PC-3 (cell line): ENCODE data around the gene SERPING1. TPM values are rescaled to one million over a fixed set of nuclear protein-coding genes. Genes with fewer than 3 reads are reported as not detected.

Experiments
- ATAC-seq: fragments of 200-7000 bp; cut with Tn5 transposase; 2 replicates; pipeline ENCODE4 v1.9.1; 2020; ENCODE audit warnings: mild to moderate bottlenecking, moderate library complexity
- BruUV-seq: library from RNA; stranded (reverse); fragments of 400-500 nt; replicated peaks from 2 replicates; lab custom pipeline; 2021; lab: Mats Ljungman, UMichigan
- CTCF ChIA-PET: fragments of 300-600 bp; sonication (Branson Sonifier 250); formaldehyde crosslinking; loops from one replicate; lab custom pipeline; 2022; ENCODE audit warnings: antibody characterized with exemption; lab: Charles Lee
- POLR2A ChIA-PET: fragments of 300-600 bp; sonication (Branson Sonifier 250); formaldehyde crosslinking; loops from one replicate; lab custom pipeline; 2022; ENCODE audit warnings: antibody characterized with exemption; ENCODE audit not compliant: unreplicated experiment; lab: Charles Lee
- DNase-seq: peaks from one replicate; pipeline ENCODE4 v3.0.0-alpha.2; 2015
- H2AFZ ChIP-seq: fragments of 300-600 bp; sonication (generic); 2 replicates; pipeline ENCODE4 v1.6.0; 2016; ENCODE audit warnings: antibody characterized with exemption, low read length
- H3F3A ChIP-seq: fragments of 300-600 bp; sonication (generic); one replicate; pipeline ENCODE4 v1.6.0; 2017; ENCODE audit warnings: antibody characterized with exemption, low read length, control low read depth, mild to moderate bottlenecking; ENCODE audit not compliant: unreplicated experiment
- H3K27ac ChIP-seq: fragments of 300-600 bp; sonication (generic); 2 replicates; pipeline ENCODE4 v1.5.1; 2016; ENCODE audit warnings: mild to moderate bottlenecking, low read length
- H3K27me3 ChIP-seq: fragments of 300-600 bp; sonication (generic); 2 replicates; pipeline ENCODE4 v1.6.1; 2016; ENCODE audit warnings: low read length, mixed read lengths
- H3K36me3 ChIP-seq: fragments of 300-600 bp; sonication (generic); 2 replicates; pipeline ENCODE4 v1.6.1; 2016; ENCODE audit warnings: low read depth, mixed run types, low read length, mixed read lengths
- H3K4me1 ChIP-seq: fragments of 300-600 bp; sonication (generic); 2 replicates; pipeline ENCODE4 v1.5.1; 2016; ENCODE audit warnings: low read length; ENCODE audit not compliant: insufficient read depth
- H3K4me2 ChIP-seq: fragments of 300-600 bp; sonication (generic); 2 replicates; pipeline ENCODE4 v1.6.0; 2016; ENCODE audit warnings: low read length
- H3K4me3 ChIP-seq: fragments of 300-600 bp; sonication (generic); 2 replicates; pipeline ENCODE4 v1.5.1; 2016; ENCODE audit warnings: mild to moderate bottlenecking, low read length, mixed read lengths
- H3K79me2 ChIP-seq: fragments of 300-600 bp; sonication (generic); 2 replicates; pipeline ENCODE4 v1.6.1; 2017; ENCODE audit warnings: low read length, mixed read lengths
- H3K9ac ChIP-seq: fragments of 300-600 bp; sonication (generic); 2 replicates; pipeline ENCODE4 v1.6.0; 2016; ENCODE audit warnings: mild to moderate bottlenecking, low read length
- H3K9me2 ChIP-seq: fragments of 300-600 bp; sonication (generic); replicated peaks from 2 replicates; pipeline ENCODE4 v1.6.1; 2016; ENCODE audit warnings: mixed run types, low read length, mixed read lengths
- H3K9me3 ChIP-seq: fragments of 300-600 bp; sonication (generic); 2 replicates; pipeline ENCODE4 v1.6.1; 2016; ENCODE audit warnings: low read length, mixed read lengths
- H4K20me1 ChIP-seq: fragments of 300-600 bp; sonication (generic); 2 replicates; pipeline ENCODE4 v1.6.1; 2016; ENCODE audit warnings: low read length, mixed read lengths
- CTCF ChIP-seq: fragments of 300-600 bp; sonication (generic); conservative IDR thresholded peaks from 2 replicates; pipeline ENCODE4 v1.5.1; 2017; ENCODE audit warnings: antibody characterized with exemption, low read depth, mild to moderate bottlenecking, low read length
- EZH2 ChIP-seq: fragments of 300-600 bp; sonication (generic); IDR thresholded peaks from one replicate; pipeline ENCODE4 v1.6.1; 2017; ENCODE audit warnings: antibody characterized with exemption, mild to moderate bottlenecking, low read length; ENCODE audit not compliant: unreplicated experiment
- EZH2phosphoT487 ChIP-seq: fragments of 300-600 bp; sonication (generic); IDR thresholded peaks from 2 replicates; pipeline ENCODE4 v1.6.1; 2018; ENCODE audit warnings: mild to moderate bottlenecking, antibody characterized with exemption, low read length, borderline replicate concordance
- intact Hi-C: fragments of 100-400 bp; cut with micrococcal nuclease; formaldehyde crosslinking; loops from 2 replicates; pipeline ENCODE4 v1.9.0; 2023
- total RNA-seq: library from RNA; depleted of rRNA; stranded (reverse); fragments of >200 nt; gene quantifications from 2 replicates; pipeline ENCODE4 v1.2.3, GENCODE V29; 2014

SERPING1 gene
- total RNA-seq, 1 experiment from 2014 or later: not detected

- BruUV-seq: no TSS peak
Observed at GRCh38 chr11:57647372-57647771, 49.9 kb downstream of the SERPING1 start.

GRCh38 chr11:57647960-57648800 is 50.7 kb downstream of the SERPING1 start:
- Histone ChIP-seq H3F3A (no peaks in the 10 kb centered on the region), H2AFZ (no peak overlapping the region), H3K36me3 (no peaks in the 10 kb centered on the region), H3K9me2 (no peaks in the 10 kb centered on the region), H3K9ac (no peak overlapping the region), H3K4me2 (peak overlapping the region; percentile 76), H3K4me3 (no peak overlapping the region), H3K79me2 (no peaks in the 10 kb centered on the region), H3K4me1 (peaks cover 17% of the 10 kb centered on the region), H4K20me1 (no peaks in the 10 kb centered on the region), H3K27ac (no peak overlapping the region), H3K27me3 (peaks cover 29% of the 10 kb centered on the region), H3K9me3 (no peaks in the 10 kb centered on the region)
- DNase-seq (no peak), ATAC-seq (peak; percentile 27)
- POLR2A ChIA-PET: interaction anchor here (0.5 kb wide), 1 partner anchor 153 kb away, joined by 4 read pairs; no protein-coding TSS in a partner anchor
- BruUV-seq: no TSS peak
- CTCF ChIA-PET: interaction anchor here (0.8 to 1.2 kb wide), 2 partner anchors 155 to 171 kb away, joined by 3 to 4 read pairs; no protein-coding TSS in a partner anchor
- intact Hi-C loops: no loop called here
- no peak for TF ChIP-seq EZH2phosphoT487
- TF ChIP-seq EZH2: no peak
- TF ChIP-seq CTCF: no peak

More at GRCh38 chr11:57647372-57647771, 49.9 kb downstream of the SERPING1 start:
- H4K20me1 ChIP-seq: no peaks in the 10 kb centered on the region
- H3K4me3 ChIP-seq: no peak overlapping the region
- no peak overlapping the region for H2AFZ ChIP-seq
- no peaks in the 10 kb centered on the region for H3K9me3 ChIP-seq
- H3K36me3 ChIP-seq: no peaks in the 10 kb centered on the region
- peaks cover 29% of the 10 kb centered on the region for H3K27me3 ChIP-seq
- intact Hi-C loops: no loop called here
- H3K27ac ChIP-seq: no peak overlapping the region
- TF ChIP-seq EZH2phosphoT487: no peak
- TF ChIP-seq CTCF: no peak
- TF ChIP-seq EZH2: no peak
- POLR2A ChIA-PET: no interaction called here
- no peaks in the 10 kb centered on the region for H3F3A ChIP-seq
- H3K4me2 ChIP-seq: no peak overlapping the region
- no peak overlapping the region for H3K9ac ChIP-seq
- no peaks in the 10 kb centered on the region for H3K9me2 ChIP-seq
- ATAC-seq (no peak), DNase-seq (no peak)
- H3K79me2 ChIP-seq: no peaks in the 10 kb centered on the region
- CTCF ChIA-PET: interaction anchor here (1.2 kb wide), 1 partner anchor 154 kb away, joined by 4 read pairs; no protein-coding TSS in a partner anchor
- H3K4me1 ChIP-seq: peaks cover 17% of the 10 kb centered on the region
